IMR-90 (cell line): Measurements from ENCODE around the gene ARHGAP32. TPM values are rescaled to one million over a fixed set of nuclear protein-coding genes. Genes with fewer than 3 reads are reported as not detected.

ENCODE experiments used
- ATAC-seq: fragments of 200-7000 bp; cut with Tn5 transposase; 2 replicates; pipeline ENCODE4 v1.9.1; 2020; ENCODE audit warnings: low read depth, mild to moderate bottlenecking, moderate library complexity
- BruUV-seq: library from RNA; stranded (reverse); fragments of 400-500 nt; replicated peaks from 2 replicates; lab custom pipeline; 2021; lab: Mats Ljungman, UMichigan
- CTCF ChIA-PET: fragments of 300-600 bp; formaldehyde crosslinking; extraction: SDS; loops from one replicate; lab custom pipeline; 2021; ENCODE audit warnings: antibody characterized with exemption; lab: Yijun Ruan, JAX
- POLR2A ChIA-PET: fragments of 300-600 bp; sonication (Branson Sonifier 250); formaldehyde crosslinking; loops from one replicate; lab custom pipeline; 2022; ENCODE audit warnings: antibody characterized with exemption; ENCODE audit not compliant: unreplicated experiment; lab: Charles Lee
- DNase-seq: peaks from one replicate; pipeline ENCODE4 v3.0.0; 2013
- H2AFZ ChIP-seq: replicated peaks from 2 replicates; pipeline ENCODE3; 2013; ENCODE audit warnings: low read length, mild to moderate bottlenecking; ENCODE audit not compliant: poor library complexity
- H2AK5ac ChIP-seq: 2 replicates; pipeline ENCODE4 v1.6.1; 2013; ENCODE audit warnings: low read depth, low read length, inconsistent platforms
- H2AK9ac ChIP-seq: replicated peaks from 2 replicates; pipeline ENCODE3; 2013; ENCODE audit warnings: mild to moderate bottlenecking, low read depth, low read length, moderate library complexity; ENCODE audit not compliant: poor library complexity
- H2BK120ac ChIP-seq: 2 replicates; pipeline ENCODE4 v1.6.1; 2013; ENCODE audit warnings: low read depth, low read length, inconsistent platforms
- H2BK15ac ChIP-seq: 3 replicates; pipeline ENCODE4 v1.6.1; 2013; ENCODE audit warnings: low read depth, low read length, inconsistent platforms
- H2BK20ac ChIP-seq: 2 replicates; pipeline ENCODE4 v1.6.1; 2013; ENCODE audit warnings: low read depth, mild to moderate bottlenecking, inconsistent platforms, low read length, moderate library complexity
- H2BK5ac ChIP-seq: 2 replicates; pipeline ENCODE4 v1.6.1; 2013; ENCODE audit warnings: mild to moderate bottlenecking, low read depth, low read length, inconsistent platforms; ENCODE audit not compliant: poor library complexity, severe bottlenecking
- H3K14ac ChIP-seq: replicated peaks from 2 replicates; pipeline ENCODE4 v1.6.1; 2013; ENCODE audit warnings: low read depth, low read length, inconsistent platforms
- H3K18ac ChIP-seq: 2 replicates; pipeline ENCODE4 v1.6.1; 2013; ENCODE audit warnings: low read depth, low read length, control low read depth
- H3K23ac ChIP-seq: 2 replicates; pipeline ENCODE4 v1.6.1; 2013; ENCODE audit warnings: low read depth, low read length, inconsistent platforms
- H3K27ac ChIP-seq: 2 replicates; pipeline ENCODE4 v1.5.1; 2013; ENCODE audit warnings: mild to moderate bottlenecking, control low read depth, low read length; ENCODE audit not compliant: insufficient read depth
- H3K27me3 ChIP-seq: 2 replicates; pipeline ENCODE4 v1.6.1; 2013; ENCODE audit warnings: low read length; ENCODE audit not compliant: control insufficient read depth, insufficient read depth
- H3K36me3 ChIP-seq: 2 replicates; pipeline ENCODE4 v1.6.1; 2013; ENCODE audit warnings: low read length, mixed read lengths; ENCODE audit not compliant: control insufficient read depth, insufficient read depth
- H3K4ac ChIP-seq: 2 replicates; pipeline ENCODE4 v1.6.1; 2013; ENCODE audit warnings: low read depth, low read length, inconsistent platforms
- H3K4me1 ChIP-seq: 2 replicates; pipeline ENCODE4 v1.6.1; 2013; ENCODE audit warnings: low read length, mixed read lengths; ENCODE audit not compliant: control insufficient read depth, insufficient read depth
- H3K4me2 ChIP-seq: 2 replicates; pipeline ENCODE4 v1.6.1; 2013; ENCODE audit warnings: low read depth, mild to moderate bottlenecking, control low read depth, low read length, moderate library complexity
- H3K4me3 ChIP-seq: 2 replicates; pipeline ENCODE4 v1.5.1; 2013; ENCODE audit warnings: low read depth, mild to moderate bottlenecking, control low read depth, low read length, moderate library complexity; ENCODE audit not compliant: insufficient read depth
- H3K56ac ChIP-seq: 2 replicates; pipeline ENCODE4 v1.6.1; 2013; ENCODE audit warnings: low read length, inconsistent platforms; ENCODE audit not compliant: insufficient read depth; ENCODE audit errors: extremely low read depth
- H3K79me1 ChIP-seq, 2 experiments: 2 replicates each; pipeline ENCODE4 v1.6.1; 2013; ENCODE audit warnings: low read length in 2 of 2, inconsistent platforms in 1 of 2, low read depth in 1 of 2
- H3K9ac ChIP-seq: 2 replicates; pipeline ENCODE4 v1.6.1; 2013; ENCODE audit warnings: low read depth, low read length, control low read depth
- H3K9me1 ChIP-seq: 2 replicates; pipeline ENCODE4 v1.6.1; 2013; ENCODE audit warnings: low read length, inconsistent platforms; ENCODE audit not compliant: insufficient read depth
- H3K9me3 ChIP-seq: 2 replicates; pipeline ENCODE4 v1.6.1; 2013; ENCODE audit warnings: low read length; ENCODE audit not compliant: control insufficient read depth, insufficient read depth
- H4K20me1 ChIP-seq: 2 replicates; pipeline ENCODE4 v1.6.1; 2013; ENCODE audit warnings: low read length, inconsistent platforms; ENCODE audit not compliant: insufficient read depth
- H4K5ac ChIP-seq: 2 replicates; pipeline ENCODE4 v1.6.1; 2013; ENCODE audit warnings: mild to moderate bottlenecking, low read depth, low read length, control low read depth
- H4K8ac ChIP-seq, 2 experiments: 2 replicates each; pipeline ENCODE4 v1.6.1; 2013; ENCODE audit warnings: low read depth in 2 of 2, low read length in 2 of 2, control low read depth in 1 of 2, inconsistent platforms in 1 of 2
- H4K91ac ChIP-seq: 2 replicates; pipeline ENCODE4 v1.6.1; 2013; ENCODE audit warnings: low read depth, low read length, inconsistent platforms; ENCODE audit not compliant: insufficient read depth
- BHLHE40 ChIP-seq: fragments of 150-350 bp; IDR thresholded peaks from 2 replicates; pipeline ENCODE4 v1.6.1; 2016; ENCODE audit warnings: mild to moderate bottlenecking, low read depth, low read length
- CEBPB ChIP-seq: IDR thresholded peaks from 2 replicates; pipeline ENCODE4 v1.6.1; 2012; ENCODE audit warnings: low read depth, low read length, improper control_type of control experiment
- CHD1 ChIP-seq: IDR thresholded peaks from 2 replicates; pipeline ENCODE4 v1.6.1; 2012; ENCODE audit warnings: low read depth, low read length, improper control_type of control experiment
- NFE2L2 ChIP-seq: fragments of 150-350 bp; IDR thresholded peaks from 2 replicates; pipeline ENCODE4 v1.6.1; 2016; ENCODE audit warnings: low read depth, mild to moderate bottlenecking, low read length
- RCOR1 ChIP-seq: IDR thresholded peaks from 2 replicates; pipeline ENCODE4 v1.6.1; 2012; ENCODE audit warnings: mild to moderate bottlenecking, low read length, improper control_type of control experiment; ENCODE audit not compliant: insufficient replicate concordance
- SMC3 ChIP-seq: fragments of 150-350 bp; IDR thresholded peaks from 2 replicates; pipeline ENCODE4 v1.6.1; 2016; ENCODE audit warnings: low read depth, mild to moderate bottlenecking, antibody characterized with exemption, low read length, moderate library complexity
- WGBS, 2 experiments: methylation state at CpG; one replicate each; pipeline versions ENCODE4 v1.1.5 to v1.1.7; 2013; ENCODE audit warnings: missing lambda C conversion rate in 2 of 2; ENCODE audit not compliant: insufficient read length in 1 of 2; ENCODE audit errors: extremely low coverage in 2 of 2; 5-methylcytosine and 5-hydroxymethylcytosine counted together
- dilution Hi-C: fragments of 300-500 bp; cut with HindIII; formaldehyde crosslinking; loops from one replicate; pipeline ENCODE4 v1.14.3; 2018; ENCODE audit warnings: low sequenced_read_pairs; ENCODE audit not compliant: unreplicated experiment
- in situ Hi-C: fragments of 300-500 bp; cut with MboI; formaldehyde crosslinking; loops from 3 replicates; pipeline ENCODE4 v1.14.3; 2019; ENCODE audit warnings: low sequenced_read_pairs, inconsistent platforms, mixed read lengths
- intact Hi-C: fragments of 100-400 bp; cut with micrococcal nuclease; formaldehyde crosslinking; loops from 2 replicates; pipeline ENCODE4 v1.10.0; 2022
- polyA plus RNA-seq, 3 experiments: library from polyadenylated mRNA; depleted of rRNA; stranded (reverse); fragments of >200 nt; gene quantifications; 2 replicates each; pipeline ENCODE4 v1.2.3, GENCODE V29; 2012; ENCODE audit warnings: low replicate concordance in 1 of 3
- total RNA-seq: library from RNA; depleted of rRNA; stranded (reverse); fragments of >200 nt; gene quantifications from 2 replicates; pipeline ENCODE4 v1.2.3, GENCODE V29; 2012

ARHGAP32 gene
- total and polyA plus RNA-seq, 2 of the 4 experiments (the other 2 are of a cell fraction) = 4.1 to 8.4 TPM

DNA sequence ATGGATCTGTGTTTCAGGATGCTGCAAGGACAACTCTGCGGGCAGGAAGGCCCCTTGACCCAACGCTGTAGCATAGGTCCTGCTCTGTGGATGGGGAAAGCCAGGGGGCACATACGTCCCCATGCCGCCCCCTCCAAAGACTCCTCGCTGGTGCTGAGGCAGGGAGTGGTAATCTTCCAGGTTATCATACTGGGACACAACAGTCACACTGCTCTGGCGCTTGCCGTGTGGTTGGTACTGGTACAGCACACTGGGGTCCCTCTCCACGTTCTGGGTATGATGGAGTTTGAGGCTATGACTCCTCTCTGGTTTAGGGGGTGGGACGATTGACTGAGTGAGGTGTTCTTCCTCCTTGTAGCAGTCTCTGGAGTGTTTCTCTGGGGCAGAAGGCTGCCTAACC is 223.2 kb downstream of the ARHGAP32 start:
- ATAC-seq = no peak
- Histone ChIP-seq H3K4me1 (no peaks in the 10 kb centered on the region), H2AFZ (no peak overlapping the region), H4K5ac (no peak overlapping the region), H3K56ac (no peak overlapping the region), H3K9me3 (no peaks in the 10 kb centered on the region), H3K4me2 (no peak overlapping the region), H3K14ac (no peak overlapping the region), H3K27ac (no peak overlapping the region), H3K9ac (no peak overlapping the region), H3K4ac (no peak overlapping the region), H4K20me1 (no peaks in the 10 kb centered on the region), H3K9me1 (no peaks in the 10 kb centered on the region; the same call in 1 of the 2 replicates), H2BK15ac (no peak overlapping the region), H4K91ac (no peak overlapping the region), H2BK20ac (no peak overlapping the region), H2AK9ac (no peak overlapping the region), H3K18ac (no peak overlapping the region), H2AK5ac (no peak overlapping the region), H3K79me1 (no peaks in the 10 kb centered on the region), H2BK120ac (no peak overlapping the region), H3K27me3 (no peaks in the 10 kb centered on the region), H3K23ac (no peak overlapping the region), H2BK5ac (no peak overlapping the region), H3K36me3 (peaks cover 28% of the 10 kb centered on the region), H4K8ac (no peak overlapping the region), H3K4me3 (no peak overlapping the region)
- intact Hi-C loops = no loop called here
- dilution Hi-C loops = no loop called here
- ChIA-PET CTCF (interaction anchor here (0.6 kb wide), 1 partner anchor 1342 kb away, joined by 3 read pairs; no protein-coding TSS in a partner anchor), POLR2A (interaction anchor here (0.6 kb wide), 1 partner anchor 130 kb away, joined by 3 read pairs; no protein-coding TSS in a partner anchor)
- no peak for TF ChIP-seq SMC3
- TF ChIP-seq CEBPB = no peak
- no peak for TF ChIP-seq RCOR1
- TF ChIP-seq CHD1 = no peak
- TF ChIP-seq BHLHE40 = no peak
- TF ChIP-seq NFE2L2 = no peak
- no TSS peak for BruUV-seq
- 90% methylated on average over 2 of the region's 9 CpGs; no CpG with 5 or more reads in 1 of the 2 experiments for WGBS, 2 experiments
- in situ Hi-C loops = loop anchor here (25.0 kb wide), 2 partner anchors 807 to 932 kb away; no protein-coding TSS in a partner anchor
- no peak for DNase-seq
